GM12878 (cell line): ENCODE measurements around the gene SLC38A5. TPM values are rescaled to one million over a fixed set of nuclear protein-coding genes. Genes with fewer than 3 reads are reported as not detected.
"Not testable (repeated sequence)": the region's sequence is repeated elsewhere in the genome, so short reads cannot be mapped to it uniquely, and the experiment has no call there.

ENCODE experiments used
- ATAC-seq: fragments of 200-7000 bp; cut with Tn5 transposase; 3 replicates; pipeline ENCODE4 v1.9.1; 2020; ENCODE audit warnings: mild to moderate bottlenecking, moderate library complexity
- BruUV-seq: library from RNA; stranded (reverse); fragments of 400-500 nt; replicated peaks from 2 replicates; lab custom pipeline; 2021; lab: Mats Ljungman, UMichigan
- CTCF ChIA-PET: fragments of 300-600 bp; sonication (Branson Sonifier 250); formaldehyde crosslinking; extraction: SDS; loops from one replicate; lab custom pipeline; 2021; ENCODE audit warnings: inconsistent platforms; lab: Yijun Ruan, JAX
- POLR2A ChIA-PET: fragments of 350-600 bp; formaldehyde crosslinking; extraction: SDS; loops from one replicate; lab custom pipeline; 2021; ENCODE audit warnings: inconsistent platforms; lab: Charles Lee
- RAD21 ChIA-PET: fragments of 300-600 bp; sonication (Branson Sonifier 250); formaldehyde crosslinking; loops from one replicate; lab custom pipeline; 2023; ENCODE audit warnings: antibody characterized with exemption; ENCODE audit not compliant: unreplicated experiment; lab: Charles Lee
- SMC1A ChIA-PET: fragments of 300-600 bp; sonication (Branson Sonifier 250); formaldehyde crosslinking; loops from one replicate; lab custom pipeline; 2023; ENCODE audit not compliant: unreplicated experiment, uncharacterized antibody; lab: Charles Lee
- DNase-seq: peaks from one replicate; pipeline ENCODE4 v3.0.0-alpha.2; 2011; ENCODE audit warnings: low read depth, low spot score
- FAIRE-seq: peaks from 3 replicates; lab custom pipeline; 2011; peaks lifted over from hg19 to GRCh38; lab: Jason Lieb, UNC
- H2AFZ ChIP-seq: 2 replicates; pipeline ENCODE4 v1.6.0; 2011; ENCODE audit warnings: low read depth, low read length, control low read depth; ENCODE audit not compliant: control insufficient read depth
- H3K27ac ChIP-seq: 2 replicates; pipeline ENCODE4 v1.5.1; 2011; ENCODE audit warnings: control low read depth; ENCODE audit not compliant: control insufficient read depth, insufficient read depth
- H3K27me3 ChIP-seq, 2 experiments: replicated peaks in 1 of 2; 2 replicates each; pipeline versions ENCODE4 v1.6.0 to v1.6.1; 2011; ENCODE audit warnings: low read length in 1 of 2; ENCODE audit not compliant: control insufficient read depth in 2 of 2, insufficient read depth in 2 of 2
- H3K36me3 ChIP-seq, 2 experiments: 2 replicates each; pipeline ENCODE4 v1.5.1; 2011; ENCODE audit warnings: low read length in 1 of 2; ENCODE audit not compliant: control insufficient read depth in 2 of 2, insufficient read depth in 2 of 2
- H3K4me1 ChIP-seq: 2 replicates; pipeline ENCODE4 v1.6.1; 2011; ENCODE audit warnings: mild to moderate bottlenecking, low read length, moderate library complexity, mixed read lengths; ENCODE audit not compliant: control insufficient read depth, insufficient read depth
- H3K4me2 ChIP-seq: 2 replicates; pipeline ENCODE4 v1.6.0; 2011; ENCODE audit warnings: control low read depth; ENCODE audit not compliant: control insufficient read depth, insufficient read depth
- H3K4me3 ChIP-seq: fragments of 200-600 bp; sonication (generic); 2 replicates; pipeline ENCODE4 v1.5.1; 2016
- H3K79me2 ChIP-seq: 2 replicates; pipeline ENCODE4 v1.6.0; 2011; ENCODE audit warnings: low read length; ENCODE audit not compliant: control insufficient read depth, insufficient read depth
- H3K9ac ChIP-seq: 2 replicates; pipeline ENCODE4 v1.8.0; 2011; ENCODE audit warnings: low read length, control low read depth, mixed read lengths; ENCODE audit not compliant: control insufficient read depth, insufficient read depth
- H3K9me3 ChIP-seq: replicated peaks from 3 replicates; pipeline ENCODE4 v1.5.1; 2011; ENCODE audit warnings: mild to moderate bottlenecking, low read length; ENCODE audit not compliant: control insufficient read depth, insufficient read depth
- H4K20me1 ChIP-seq: 2 replicates; pipeline ENCODE4 v1.6.0; 2011; ENCODE audit not compliant: control insufficient read depth, insufficient read depth
- WGBS: methylation state at CpG from one replicate; pipeline ENCODE4 v1.1.6; 2016; ENCODE audit warnings: low lambda C conversion rate; ENCODE audit not compliant: insufficient replicate concordance, insufficient coverage; ENCODE audit errors: missing lambda C conversion rate; 5-methylcytosine and 5-hydroxymethylcytosine counted together
- in situ Hi-C: fragments of 300-500 bp; cut with MboI; formaldehyde crosslinking; loops from 9 replicates; pipeline ENCODE4 v1.14.3; 2018; ENCODE audit warnings: mixed read lengths
- intact Hi-C: fragments of 100-400 bp; cut with micrococcal nuclease; formaldehyde crosslinking; loops from one replicate; pipeline ENCODE4 v1.14.2; 2022; ENCODE audit not compliant: unreplicated experiment
- polyA plus RNA-seq, 11 experiments: library from polyadenylated mRNA; depleted of rRNA in 4 of 11; unstranded in 6 of 11; stranded (reverse) in 5 of 11; fragments of >200 nt; fragmentation: Nextera tagmentation in 4 of 11; fragmentation: Illumina TruSeq in 1 of 11; extraction: Ambion mirVana in 4 of 11; extraction: Trizol in 1 of 11; gene quantifications; 1 replicate in 1 of 11; 2 replicates in 10 of 11; pipeline versions ENCODE4 v1.2.1 to v1.2.3, GENCODE V29; 2011 to 2016; ENCODE audit warnings: inconsistent platforms in 2 of 11, missing spikeins in 2 of 11, low read depth in 1 of 11
- total RNA-seq, 4 experiments: library from RNA; depleted of rRNA in 3 of 4; stranded (reverse); fragments of >200 nt in 3 of 4; fragmentation: Illumina TruSeq in 1 of 4; extraction: Trizol in 1 of 4; gene quantifications; 2 replicates each; pipeline versions ENCODE4 v1.2.1 to v1.2.3, GENCODE V29; 2013 to 2021

The SLC38A5 gene
- total and polyA plus RNA-seq, 10 of the 15 experiments (the other 5 are each of a cell fraction or from before 2014, with no cell fraction given) = 4.2 to 108 (median 70.6) TPM

GRCh38 chrX:48447201-48447600, 22.9 kb downstream of the SLC38A5 start:
- RAD21 ChIA-PET, H3K4me2 ChIP-seq, H3K4me1 ChIP-seq, FAIRE-seq, CTCF ChIA-PET, POLR2A ChIA-PET, BruUV-seq, H3K9ac ChIP-seq, H3K36me3 ChIP-seq, intact Hi-C loops, DNase-seq, H2AFZ ChIP-seq, H4K20me1 ChIP-seq, ATAC-seq, H3K79me2 ChIP-seq, SMC1A ChIA-PET, H3K4me3 ChIP-seq, H3K27ac ChIP-seq, H3K27me3 ChIP-seq, H3K9me3 ChIP-seq: not testable (repeated sequence)
- WGBS = 60% methylated on average over 6 of the region's 6 CpGs
- in situ Hi-C loops = loop anchor here (25.0 kb wide), 1 partner anchor 135 kb away; no protein-coding TSS in a partner anchor

- in situ Hi-C loops = loop anchor here (25.0 kb wide), 1 partner anchor 121 kb away; no protein-coding TSS in a partner anchor
- H3K27ac ChIP-seq, H3K4me3 ChIP-seq, CTCF ChIA-PET, H3K9ac ChIP-seq, intact Hi-C loops, FAIRE-seq, H4K20me1 ChIP-seq, H3K9me3 ChIP-seq, BruUV-seq, DNase-seq, H3K79me2 ChIP-seq, POLR2A ChIA-PET, SMC1A ChIA-PET, H3K4me1 ChIP-seq, H3K27me3 ChIP-seq, H2AFZ ChIP-seq, H3K36me3 ChIP-seq, H3K4me2 ChIP-seq, RAD21 ChIA-PET, ATAC-seq: not testable (repeated sequence)
- 60% methylated on average over 13 of the region's 13 CpGs for WGBS
These were observed 36.3 kb downstream of the SLC38A5 start for GRCh38 chrX:48433713-48434112.

- POLR2A ChIA-PET, DNase-seq, H3K36me3 ChIP-seq, H3K4me2 ChIP-seq, H3K4me1 ChIP-seq, H2AFZ ChIP-seq, intact Hi-C loops, FAIRE-seq, H3K9ac ChIP-seq, SMC1A ChIA-PET, BruUV-seq, H3K9me3 ChIP-seq, ATAC-seq, H3K79me2 ChIP-seq, RAD21 ChIA-PET, H4K20me1 ChIP-seq, H3K27ac ChIP-seq, H3K27me3 ChIP-seq, CTCF ChIA-PET, H3K4me3 ChIP-seq: not testable (repeated sequence)
- 27% methylated on average over 4 of the region's 4 CpGs for WGBS
- in situ Hi-C loops = loop anchor here (25.0 kb wide), 1 partner anchor 118 kb away; no protein-coding TSS in a partner anchor
These were observed 39.9 kb downstream of the SLC38A5 start for GRCh38 chrX:48430166-48430565.

GRCh38 chrX:48429606-48430005, 40.5 kb downstream of the SLC38A5 start:
- in situ Hi-C loops = loop anchor here (25.0 kb wide), 1 partner anchor 117 kb away; no protein-coding TSS in a partner anchor
- SMC1A ChIA-PET, H3K79me2 ChIP-seq, H4K20me1 ChIP-seq, FAIRE-seq, intact Hi-C loops, ATAC-seq, H3K4me3 ChIP-seq, CTCF ChIA-PET, H3K27ac ChIP-seq, H2AFZ ChIP-seq, H3K27me3 ChIP-seq, POLR2A ChIA-PET, H3K9me3 ChIP-seq, H3K4me1 ChIP-seq, H3K9ac ChIP-seq, DNase-seq, RAD21 ChIA-PET, BruUV-seq, H3K36me3 ChIP-seq, H3K4me2 ChIP-seq: not testable (repeated sequence)
- WGBS = 27% methylated on average over 5 of the region's 5 CpGs
